ENCODE data around the gene LSR.
A peak's percentile ranks its signal among the peaks of the same experiment; 100 is the strongest.
"Not testable (repeated sequence)": the region's sequence is repeated elsewhere in the genome, so short reads cannot be mapped to it uniquely, and the experiment has no call there.

LSR gene

GRCh38 chr19:35267353-35267817 lies 18.6 kb downstream of the LSR start:
- DNase-seq (ENCODE audit: low spot score), result peak; percentile 53

GRCh38 chr19:35267818-35268535 lies 19.2 kb downstream of the LSR start:
- peak; percentile 99 for DNase-seq (ENCODE audit: low spot score)

- DNase-seq (ENCODE audit: low spot score), result peak; percentile 76
Observed at GRCh38 chr19:35268536-35269437, 20.0 kb downstream of the LSR start, which contains the start of gene USF2. Gene USF2 (plus strand): TSS chr19:35268962. CDS start chr19:35269102, 140 bp downstream.

- DNase-seq (ENCODE audit: low spot score), result peak; percentile 94
Observed at GRCh38 chr19:35269438-35270117, 20.8 kb downstream of the LSR start.

- DNase-seq (ENCODE audit: low spot score), result no peak
Observed at GRCh38 chr19:35270381-35270811, 21.6 kb downstream of the LSR start.

GRCh38 chr19:35271546-35271945 lies 22.7 kb downstream of the LSR start:
- DNase-seq (ENCODE audit: low spot score), result no peak

GRCh38 chr19:35272122-35272719 lies 23.4 kb downstream of the LSR start:
- DNase-seq (ENCODE audit: low spot score), result no peak

GRCh38 chr19:35272954-35273649 lies 24.3 kb downstream of the LSR start:
- no peak for DNase-seq (ENCODE audit: low spot score)

GRCh38 chr19:35273686-35274259 lies 25.0 kb downstream of the LSR start:
- DNase-seq (ENCODE audit: low spot score), result no peak

- no peak for DNase-seq (ENCODE audit: low spot score)
Observed at GRCh38 chr19:35274323-35274722, 25.5 kb downstream of the LSR start.

GRCh38 chr19:35276706-35277281 lies 28.0 kb downstream of the LSR start:
- DNase-seq (ENCODE audit: low spot score), result no peak

- no peak for DNase-seq (ENCODE audit: low spot score)
Observed at GRCh38 chr19:35278578-35279284, 29.9 kb downstream of the LSR start.

- DNase-seq (ENCODE audit: low spot score), result no peak
Observed at GRCh38 chr19:35279374-35279773, 30.6 kb downstream of the LSR start.

- DNase-seq (ENCODE audit: low spot score), result no peak
Observed at GRCh38 chr19:35279985-35280821, 31.4 kb downstream of the LSR start.

- no peak for DNase-seq (ENCODE audit: low spot score)
Observed at GRCh38 chr19:35281303-35281702, 32.5 kb downstream of the LSR start.

GRCh38 chr19:35284153-35285094 lies 35.6 kb downstream of the LSR start:
- DNase-seq (ENCODE audit: low spot score), result peak; percentile 33

- no peak for DNase-seq (ENCODE audit: low spot score)
Observed at GRCh38 chr19:35285095-35285449, 36.3 kb downstream of the LSR start.

GRCh38 chr19:35285465-35285864 lies 36.7 kb downstream of the LSR start:
- DNase-seq (ENCODE audit: low spot score), result not testable (repeated sequence)
